ENCODE measurements around the gene LAMC2.
"Not testable (repeated sequence)": the region's sequence is repeated elsewhere in the genome, so short reads cannot be mapped to it uniquely, and the experiment has no call there.

Gene LAMC2

GRCh38 chr1:183235503-183235902 is 49.4 kb downstream of the LAMC2 start:
- no peaks in the 10 kb centered on the region; the same call in 1 of the 2 replicates for H3K4me1 ChIP-seq (ENCODE audit: control insufficient read depth, insufficient read depth, low read length)
- no peaks in the 10 kb centered on the region for H3K9me3 ChIP-seq (ENCODE audit: control insufficient read depth, insufficient read depth, low read length)
- no peak overlapping the region for H3K4me3 ChIP-seq (ENCODE audit: low read length)
- WGBS (ENCODE audit: insufficient coverage, insufficient read length) = no CpG with 5 or more reads among the region's 14 CpGs
- H3K36me3 ChIP-seq (ENCODE audit: control insufficient read depth, insufficient read depth, low read length) = no peaks in the 10 kb centered on the region
- no peak overlapping the region for H3K27ac ChIP-seq (ENCODE audit: low read length)
- no peaks in the 10 kb centered on the region for H3K27me3 ChIP-seq (ENCODE audit: control insufficient read depth, insufficient read depth, low read length)
- DNase-seq (ENCODE audit: low read depth, low spot score) = no peak

DNA sequence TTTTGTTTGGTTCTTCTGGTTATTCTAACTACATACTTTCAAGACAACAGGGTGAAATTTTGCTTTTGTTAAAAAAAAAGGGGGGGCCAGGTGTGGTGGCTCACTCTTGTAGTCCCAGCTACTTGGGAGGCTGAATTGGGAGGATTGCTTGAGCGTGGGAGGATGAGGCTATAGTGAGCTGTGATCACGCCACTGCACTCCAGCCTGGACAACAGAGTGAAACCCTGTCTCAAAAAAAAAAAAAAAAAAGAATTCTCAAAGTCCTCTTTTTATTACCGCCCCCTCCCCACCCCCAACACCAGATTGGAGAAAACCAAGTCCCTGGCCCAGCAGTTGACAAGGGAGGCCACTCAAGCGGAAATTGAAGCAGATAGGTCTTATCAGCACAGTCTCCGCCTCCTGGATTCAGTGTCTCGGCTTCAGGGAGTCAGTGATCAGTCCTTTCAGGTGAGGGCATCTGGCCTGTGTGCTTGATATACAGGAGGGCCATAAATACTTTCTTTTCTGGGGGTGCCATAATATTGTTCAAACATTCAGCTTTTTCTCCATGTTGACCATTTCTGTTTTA is 50.2 kb downstream of the LAMC2 start:
- WGBS (ENCODE audit: insufficient coverage, insufficient read length) = no CpG with 5 or more reads among the region's 6 CpGs
- H3K4me1 ChIP-seq (ENCODE audit: control insufficient read depth, insufficient read depth, low read length) = no peaks in the 10 kb centered on the region; the same call in 1 of the 2 replicates
- H3K9me3 ChIP-seq (ENCODE audit: control insufficient read depth, insufficient read depth, low read length) = no peaks in the 10 kb centered on the region
- H3K27me3 ChIP-seq (ENCODE audit: control insufficient read depth, insufficient read depth, low read length) = no peaks in the 10 kb centered on the region
- DNase-seq (ENCODE audit: low read depth, low spot score) = no peak
- no peaks in the 10 kb centered on the region for H3K36me3 ChIP-seq (ENCODE audit: control insufficient read depth, insufficient read depth, low read length)
- no peak overlapping the region for H3K4me3 ChIP-seq (ENCODE audit: low read length)
- no peak overlapping the region for H3K27ac ChIP-seq (ENCODE audit: low read length)

- H3K9me3 ChIP-seq (ENCODE audit: control insufficient read depth, insufficient read depth, low read length) = no peaks in the 10 kb centered on the region
- no peaks in the 10 kb centered on the region for H3K27me3 ChIP-seq (ENCODE audit: control insufficient read depth, insufficient read depth, low read length)
- no CpG with 5 or more reads among the region's 2 CpGs for WGBS (ENCODE audit: insufficient coverage, insufficient read length)
- no peak for DNase-seq (ENCODE audit: low read depth, low spot score)
- H3K27ac ChIP-seq (ENCODE audit: low read length) = no peak overlapping the region
- H3K4me3 ChIP-seq (ENCODE audit: low read length) = no peak overlapping the region
- no peaks in the 10 kb centered on the region; the same call in 1 of the 2 replicates for H3K4me1 ChIP-seq (ENCODE audit: control insufficient read depth, insufficient read depth, low read length)
- no peaks in the 10 kb centered on the region for H3K36me3 ChIP-seq (ENCODE audit: control insufficient read depth, insufficient read depth, low read length)
Measured at GRCh38 chr1:183237046-183237445, 51.0 kb downstream of the LAMC2 start.

GRCh38 chr1:183238071-183238470 is 52.0 kb downstream of the LAMC2 start:
- WGBS (ENCODE audit: insufficient coverage, insufficient read length) = no CpG with 5 or more reads among the region's 2 CpGs
- no peak overlapping the region for H3K4me3 ChIP-seq (ENCODE audit: low read length)
- no peaks in the 10 kb centered on the region for H3K36me3 ChIP-seq (ENCODE audit: control insufficient read depth, insufficient read depth, low read length)
- H3K27ac ChIP-seq (ENCODE audit: low read length) = no peak overlapping the region
- H3K4me1 ChIP-seq (ENCODE audit: control insufficient read depth, insufficient read depth, low read length) = no peaks in the 10 kb centered on the region; the same call in 1 of the 2 replicates
- DNase-seq (ENCODE audit: low read depth, low spot score) = no peak
- H3K27me3 ChIP-seq (ENCODE audit: control insufficient read depth, insufficient read depth, low read length) = no peaks in the 10 kb centered on the region
- H3K9me3 ChIP-seq (ENCODE audit: control insufficient read depth, insufficient read depth, low read length) = no peaks in the 10 kb centered on the region

DNA sequence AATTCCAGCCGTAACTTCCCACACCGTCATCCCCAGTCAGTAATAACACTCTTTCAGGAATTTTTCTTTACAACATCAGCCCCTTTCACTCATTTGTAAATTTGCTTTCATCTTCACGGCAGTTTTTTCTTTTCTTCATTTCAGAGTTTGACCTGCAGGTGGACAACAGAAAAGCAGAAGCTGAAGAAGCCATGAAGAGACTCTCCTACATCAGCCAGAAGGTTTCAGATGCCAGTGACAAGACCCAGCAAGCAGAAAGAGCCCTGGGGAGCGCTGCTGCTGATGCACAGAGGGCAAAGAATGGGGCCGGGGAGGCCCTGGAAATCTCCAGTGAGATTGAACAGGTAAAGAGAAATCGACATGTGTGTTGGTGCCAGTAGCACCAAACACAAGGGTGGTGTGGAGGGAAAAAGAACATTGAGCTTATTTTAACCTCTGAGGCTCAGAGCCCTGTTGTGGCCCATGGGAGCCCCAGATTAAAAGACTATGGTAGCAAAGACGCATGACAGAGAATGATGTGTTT is 53.2 kb downstream of the LAMC2 start:
- no peak for DNase-seq (ENCODE audit: low read depth, low spot score)
- no peaks in the 10 kb centered on the region for H3K9me3 ChIP-seq (ENCODE audit: control insufficient read depth, insufficient read depth, low read length)
- WGBS (ENCODE audit: insufficient coverage, insufficient read length) = no CpG with 5 or more reads among the region's 7 CpGs
- no peaks in the 10 kb centered on the region for H3K36me3 ChIP-seq (ENCODE audit: control insufficient read depth, insufficient read depth, low read length)
- H3K4me3 ChIP-seq (ENCODE audit: low read length) = no peak overlapping the region
- no peaks in the 10 kb centered on the region for H3K27me3 ChIP-seq (ENCODE audit: control insufficient read depth, insufficient read depth, low read length)
- no peak overlapping the region for H3K27ac ChIP-seq (ENCODE audit: low read length)
- no peaks in the 10 kb centered on the region; the same call in 1 of the 2 replicates for H3K4me1 ChIP-seq (ENCODE audit: control insufficient read depth, insufficient read depth, low read length)

DNA sequence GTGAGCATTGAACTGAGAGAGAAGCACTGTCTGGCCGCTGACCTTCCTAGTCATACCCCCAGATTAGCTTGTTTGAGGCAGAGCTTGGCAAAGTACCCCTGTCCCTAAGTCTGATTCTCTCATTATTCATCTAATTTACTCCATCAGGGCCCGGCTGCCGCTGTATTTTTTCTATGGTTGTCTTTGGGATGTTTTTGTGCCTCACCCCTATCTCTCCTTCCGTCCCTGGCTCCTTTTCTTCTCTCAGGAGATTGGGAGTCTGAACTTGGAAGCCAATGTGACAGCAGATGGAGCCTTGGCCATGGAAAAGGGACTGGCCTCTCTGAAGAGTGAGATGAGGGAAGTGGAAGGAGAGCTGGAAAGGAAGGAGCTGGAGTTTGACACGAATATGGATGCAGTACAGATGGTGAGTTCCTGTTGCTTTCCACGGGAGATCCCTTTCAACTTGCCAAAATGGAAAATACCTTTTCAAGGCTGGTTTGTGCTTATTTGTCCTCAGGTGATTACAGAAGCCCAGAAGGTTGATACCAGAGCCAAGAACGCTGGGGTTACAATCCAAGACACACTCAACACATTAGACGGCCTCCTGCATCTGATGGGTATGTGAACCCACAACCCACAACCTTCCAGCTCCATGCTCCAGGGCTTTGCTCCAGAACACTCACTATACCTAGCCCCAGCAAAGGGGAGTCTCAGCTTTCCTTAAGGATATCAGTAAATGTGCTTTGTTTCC is 53.9 kb downstream of the LAMC2 start:
- Histone ChIP-seq H3K9me3 (ENCODE audit: control insufficient read depth, insufficient read depth, low read length) (no peaks in the 10 kb centered on the region), H3K4me3 (ENCODE audit: low read length) (no peak overlapping the region), H3K36me3 (ENCODE audit: control insufficient read depth, insufficient read depth, low read length) (no peaks in the 10 kb centered on the region), H3K27ac (ENCODE audit: low read length) (no peak overlapping the region), H3K4me1 (ENCODE audit: control insufficient read depth, insufficient read depth, low read length) (no peaks in the 10 kb centered on the region), H3K27me3 (ENCODE audit: control insufficient read depth, insufficient read depth, low read length) (no peaks in the 10 kb centered on the region)
- DNase-seq (ENCODE audit: low read depth, low spot score) = no peak
- WGBS (ENCODE audit: insufficient coverage, insufficient read length) = no CpG with 5 or more reads among the region's 8 CpGs

DNA sequence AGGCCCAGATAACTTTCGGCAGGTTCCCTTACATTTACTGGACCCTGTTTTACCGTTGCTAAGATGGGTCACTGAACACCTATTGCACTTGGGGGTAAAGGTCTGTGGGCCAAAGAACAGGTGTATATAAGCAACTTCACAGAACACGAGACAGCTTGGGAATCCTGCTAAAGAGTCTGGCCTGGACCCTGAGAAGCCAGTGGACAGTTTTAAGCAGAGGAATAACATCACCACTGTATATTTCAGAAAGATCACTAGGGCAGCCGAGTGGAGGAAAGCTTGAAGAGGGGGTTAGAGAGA is 54.4 kb downstream of the LAMC2 start:
- H3K27me3 ChIP-seq (ENCODE audit: control insufficient read depth, insufficient read depth, low read length) = no peaks in the 10 kb centered on the region
- no CpG with 5 or more reads among the region's 4 CpGs for WGBS (ENCODE audit: insufficient coverage, insufficient read length)
- H3K4me3 ChIP-seq (ENCODE audit: low read length) = no peak overlapping the region
- no peaks in the 10 kb centered on the region for H3K36me3 ChIP-seq (ENCODE audit: control insufficient read depth, insufficient read depth, low read length)
- no peaks in the 10 kb centered on the region for H3K4me1 ChIP-seq (ENCODE audit: control insufficient read depth, insufficient read depth, low read length)
- DNase-seq (ENCODE audit: low read depth, low spot score) = no peak
- no peak overlapping the region for H3K27ac ChIP-seq (ENCODE audit: low read length)
- no peaks in the 10 kb centered on the region for H3K9me3 ChIP-seq (ENCODE audit: control insufficient read depth, insufficient read depth, low read length)

DNA sequence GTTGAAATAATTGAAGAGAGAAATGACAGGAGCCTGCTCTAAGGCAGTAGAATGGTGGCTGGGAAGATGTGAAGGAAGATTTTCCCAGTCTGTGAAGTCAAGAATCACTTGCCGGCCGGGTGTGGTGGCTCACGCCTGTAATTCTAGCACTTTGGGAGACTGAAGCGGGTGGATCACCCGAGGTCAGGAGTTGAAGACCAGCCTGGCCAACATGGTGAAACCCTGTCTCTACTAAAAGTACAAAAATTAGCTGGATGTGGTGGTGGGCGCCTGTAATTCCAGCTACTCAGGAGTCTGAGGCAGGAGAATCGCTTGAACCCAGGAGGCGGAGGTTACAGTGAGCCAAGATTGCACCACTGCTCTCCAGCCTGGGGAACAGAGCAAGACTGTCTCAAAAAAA is 54.8 kb downstream of the LAMC2 start:
- H3K27ac ChIP-seq (ENCODE audit: low read length); H3K27me3 ChIP-seq (ENCODE audit: control insufficient read depth, insufficient read depth, low read length); DNase-seq (ENCODE audit: low read depth, low spot score); H3K4me1 ChIP-seq (ENCODE audit: control insufficient read depth, insufficient read depth, low read length); H3K36me3 ChIP-seq (ENCODE audit: control insufficient read depth, insufficient read depth, low read length); H3K4me3 ChIP-seq (ENCODE audit: low read length); H3K9me3 ChIP-seq (ENCODE audit: control insufficient read depth, insufficient read depth, low read length): not testable (repeated sequence)
- WGBS (ENCODE audit: insufficient coverage, insufficient read length) = no CpG with 5 or more reads among the region's 8 CpGs

DNA sequence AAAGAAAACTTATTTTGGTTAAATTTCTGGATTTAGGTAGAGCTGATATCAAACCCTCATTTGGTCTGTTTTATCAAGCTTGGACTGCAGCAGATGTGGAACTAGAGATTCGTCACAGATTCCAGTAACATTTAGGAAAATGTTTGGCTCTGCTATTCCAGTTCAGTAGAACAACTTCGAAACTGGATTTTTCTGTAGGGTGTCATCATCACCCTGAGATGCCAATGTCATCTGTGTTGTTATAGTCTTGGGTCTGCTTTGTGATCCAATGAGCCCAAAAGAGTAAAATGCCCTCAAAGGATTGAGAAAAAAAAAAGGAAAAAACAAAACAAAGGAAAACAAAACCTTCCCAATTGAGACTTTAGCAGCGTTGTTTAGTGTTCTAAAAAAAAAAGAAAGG is 55.4 kb downstream of the LAMC2 start:
- WGBS (ENCODE audit: insufficient coverage, insufficient read length) = no CpG with 5 or more reads among the region's 3 CpGs
- Histone ChIP-seq H3K36me3 (ENCODE audit: control insufficient read depth, insufficient read depth, low read length) (no peaks in the 10 kb centered on the region), H3K27me3 (ENCODE audit: control insufficient read depth, insufficient read depth, low read length) (no peaks in the 10 kb centered on the region), H3K4me1 (ENCODE audit: control insufficient read depth, insufficient read depth, low read length) (no peaks in the 10 kb centered on the region), H3K4me3 (ENCODE audit: low read length) (no peak overlapping the region), H3K27ac (ENCODE audit: low read length) (no peak overlapping the region), H3K9me3 (ENCODE audit: control insufficient read depth, insufficient read depth, low read length) (no peaks in the 10 kb centered on the region)
- DNase-seq (ENCODE audit: low read depth, low spot score) = no peak

- no CpG with 5 or more reads among the region's 3 CpGs for WGBS (ENCODE audit: insufficient coverage, insufficient read length)
- no peak for DNase-seq (ENCODE audit: low read depth, low spot score)
- Histone ChIP-seq H3K27ac (ENCODE audit: low read length) (no peak overlapping the region), H3K27me3 (ENCODE audit: control insufficient read depth, insufficient read depth, low read length) (no peaks in the 10 kb centered on the region), H3K9me3 (ENCODE audit: control insufficient read depth, insufficient read depth, low read length) (no peaks in the 10 kb centered on the region), H3K36me3 (ENCODE audit: control insufficient read depth, insufficient read depth, low read length) (no peaks in the 10 kb centered on the region), H3K4me1 (ENCODE audit: control insufficient read depth, insufficient read depth, low read length) (no peaks in the 10 kb centered on the region), H3K4me3 (ENCODE audit: low read length) (no peak overlapping the region)
Measured at GRCh38 chr1:183242556-183242955, 56.5 kb downstream of the LAMC2 start.
